Right atrium auricular region (tissue), 2 donors: ENCODE measurements around the gene DCAF15. TPM values are rescaled to one million over a fixed set of nuclear protein-coding genes. Genes with fewer than 3 reads are reported as not detected.

Source experiments
- DNase-seq: peaks from one replicate; pipeline ENCODE4 v3.0.0-alpha.2; 2019; ENCODE audit warnings: low spot score
- H3K27ac ChIP-seq, 2 donors: fragments of 200-600 bp; sonication (generic); 1 replicate in 1 of 2; 2 replicates in 1 of 2; pipeline ENCODE4 v1.5.1; 2016 to 2019
- H3K27me3 ChIP-seq, 2 donors: fragments of 200-600 bp; sonication (generic); one replicate each; pipeline versions ENCODE4 v1.5.1 to v1.6.0; 2017 to 2019
- H3K36me3 ChIP-seq: fragments of 200-600 bp; sonication (generic); one replicate; pipeline ENCODE4 v1.5.1; 2016
- H3K4me1 ChIP-seq, 2 donors: fragments of 200-600 bp; sonication (generic); one replicate each; pipeline versions ENCODE4 v1.5.1 to v1.6.0; 2017 to 2019
- H3K4me3 ChIP-seq, 2 donors: fragments of 200-600 bp; sonication (generic); 1 replicate in 1 of 2; 2 replicates in 1 of 2; pipeline ENCODE4 v1.5.1; 2017 to 2019; ENCODE audit warnings: mild to moderate bottlenecking in 1 of 2, moderate library complexity in 1 of 2
- H3K9me3 ChIP-seq, 2 donors: fragments of 200-600 bp; sonication (generic); one replicate each; pipeline ENCODE4 v1.5.1; 2019
- CTCF ChIP-seq, 2 donors: fragments of 200-600 bp; sonication (generic); IDR thresholded peaks; one replicate each; pipeline ENCODE4 v1.5.1; 2019; ENCODE audit warnings: antibody characterized with exemption in 2 of 2
- total RNA-seq, 2 donors: library from RNA; depleted of rRNA; stranded (reverse); fragments of >200 nt; gene quantifications; one replicate each; pipeline ENCODE4 v1.1.0, GENCODE V29; 2016

The DCAF15 gene
- total RNA-seq, 2 donors from 2014 or later = 10.6 to 12.2 TPM

- H3K4me1 ChIP-seq = peaks cover 0 to 9% of the 10 kb centered on the region in 2 donors
- DNase-seq = no peak
- no peak within 1 kb of the TSS for H3K27ac ChIP-seq
- H3K9me3 ChIP-seq = no peaks in the 10 kb centered on the region
- no peak for TF ChIP-seq CTCF (IDR thresholded peaks at IDR 0.05)
- H3K36me3 ChIP-seq = no peaks in the 10 kb centered on the region
- peak within 1 kb of the TSS in 1 of 2 donors; percentile 38 for H3K4me3 ChIP-seq
- peaks cover 6 to 7% of the 10 kb centered on the region in 2 donors for H3K27me3 ChIP-seq
Observed at GRCh38 chr19:13938301-13939064, 13.8 kb upstream of the DCAF15 start, which contains the start of gene PODNL1. Gene PODNL1, minus strand, starts transcription at chr19:13938417. Its CDS starts 236 bp downstream, at chr19:13938181.

GRCh38 chr19:13942023-13942684 is 10.2 kb upstream of the DCAF15 start:
- Histone ChIP-seq H3K27me3 (peaks cover 0 to 6% of the 10 kb centered on the region in 2 donors), H3K9me3 (no peaks in the 10 kb centered on the region), H3K36me3 (no peaks in the 10 kb centered on the region), H3K4me1 (peaks cover 0 to 9% of the 10 kb centered on the region in 2 donors), H3K27ac (no peak overlapping the region), H3K4me3 (no peak overlapping the region)
- no peak for TF ChIP-seq CTCF (IDR thresholded peaks at IDR 0.05)
- DNase-seq = no peak

- Histone ChIP-seq H3K9me3 (no peaks in the 10 kb centered on the region), H3K4me3 (no peak overlapping the region), H3K4me1 (no peaks in the 10 kb centered on the region), H3K36me3 (no peaks in the 10 kb centered on the region), H3K27me3 (no peaks in the 10 kb centered on the region), H3K27ac (no peak overlapping the region)
- TF ChIP-seq CTCF (IDR thresholded peaks at IDR 0.05) = no peak
- DNase-seq = no peak
Observed at GRCh38 chr19:13946414-13946813, 5.9 kb upstream of the DCAF15 start.

GRCh38 chr19:13951043-13951442 is 1.3 kb upstream of the DCAF15 start:
- Histone ChIP-seq H3K9me3 (no peaks in the 10 kb centered on the region), H3K27ac (no peak overlapping the region), H3K4me3 (no peak overlapping the region), H3K4me1 (peaks cover 0 to 19% of the 10 kb centered on the region in 2 donors), H3K36me3 (peaks cover 8% of the 10 kb centered on the region), H3K27me3 (no peaks in the 10 kb centered on the region)
- DNase-seq = no peak
- no peak for TF ChIP-seq CTCF (IDR thresholded peaks at IDR 0.05)

- no peak overlapping the region for H3K27ac ChIP-seq
- no peak for DNase-seq
- no peak for TF ChIP-seq CTCF (IDR thresholded peaks at IDR 0.05)
Observed at GRCh38 chr19:13951799-13952153, 533 bp upstream of the DCAF15 start.

More at GRCh38 chr19:13951799-13952153, 533 bp upstream of the DCAF15 start:
- peaks cover 0 to 24% of the 10 kb centered on the region in 2 donors for H3K4me1 ChIP-seq
- H3K9me3 ChIP-seq = no peaks in the 10 kb centered on the region
- peaks cover 16% of the 10 kb centered on the region for H3K36me3 ChIP-seq
- no peaks in the 10 kb centered on the region for H3K27me3 ChIP-seq
- peak overlapping the region; percentile 27 to 90 for H3K4me3 ChIP-seq
